K562 (cell line): Measurements from ENCODE around the gene SLC26A8.

ENCODE experiments used
- CBX2 ChIP-seq: fragments of 200-600 bp; sonication (generic); IDR thresholded peaks from one replicate; pipeline ENCODE4 v1.6.1; 2012; ENCODE audit warnings: mild to moderate bottlenecking, low read length, inconsistent platforms; ENCODE audit not compliant: insufficient read depth, poor library complexity, severe bottlenecking
- FOXA3 ChIP-seq, 2 experiments: fragments of 450-650 bp in 1 of 2; sonication (generic) in 1 of 2; formaldehyde crosslinking; IDR thresholded peaks in 1 of 2; conservative IDR thresholded peaks in 1 of 2; 2 replicates each; pipeline versions ENCODE4 v1.4.0 to v1.8.0; 2020 to 2022; ENCODE audit warnings: mild to moderate bottlenecking in 2 of 2, missing genetic modification reagents in 1 of 2
- MNT ChIP-seq, 2 experiments: fragments of 450-650 bp; conservative IDR thresholded peaks; 2 replicates each; pipeline ENCODE4 v1.6.1; 2017; ENCODE audit warnings: mild to moderate bottlenecking in 2 of 2, moderate library complexity in 2 of 2
- PBX2 ChIP-seq, 2 experiments: IDR thresholded peaks in 1 of 2; conservative IDR thresholded peaks in 1 of 2; 2 replicates each; pipeline ENCODE4 v1.6.1; 2016; ENCODE audit warnings: low read depth in 2 of 2, mild to moderate bottlenecking in 1 of 2, missing compliant biosample characterization in 1 of 2, missing genetic modification characterization in 1 of 2, moderate library complexity in 1 of 2
- POLR2A ChIP-seq: fragments of 450-650 bp; conservative IDR thresholded peaks from 2 replicates; pipeline ENCODE4 v1.6.1; 2016
- TCFL5 ChIP-seq: fragments of 250-450 bp; sonication (Bioruptor Pico); conservative IDR thresholded peaks from 2 replicates; pipeline ENCODE4 v1.6.1; 2021; ENCODE audit warnings: mild to moderate bottlenecking, moderate library complexity, matching md5 sums
- USF2 ChIP-seq: sonication (generic); formaldehyde crosslinking; IDR thresholded peaks from 2 replicates; pipeline ENCODE4 v1.5.0; 2020; ENCODE audit warnings: missing genetic modification reagents
- YY1 ChIP-seq, 3 experiments: IDR thresholded peaks; 2 replicates each; pipeline ENCODE4 v1.6.1; 2011; ENCODE audit warnings: low read length in 2 of 3, mild to moderate bottlenecking in 2 of 3, moderate library complexity in 2 of 3, borderline replicate concordance in 1 of 3, control low read depth in 1 of 3, low read depth in 1 of 3; ENCODE audit not compliant: insufficient read depth in 3 of 3, insufficient replicate concordance in 2 of 3, control insufficient read depth in 1 of 3, insufficient read length in 1 of 3; ENCODE audit errors: extremely low read depth in 1 of 3
- ZKSCAN8 ChIP-seq: fragments of 200-800 bp; sonication (Bioruptor generic); IDR thresholded peaks from 2 replicates; pipeline ENCODE4 v1.6.1; 2016; ENCODE audit warnings: missing genetic modification characterization, missing compliant biosample characterization
- ZNF143 ChIP-seq: sonication (generic); formaldehyde crosslinking; IDR thresholded peaks from 2 replicates; pipeline ENCODE4 v1.9.0; 2022; ENCODE audit warnings: mild to moderate bottlenecking, missing genetic modification reagents

DNA sequence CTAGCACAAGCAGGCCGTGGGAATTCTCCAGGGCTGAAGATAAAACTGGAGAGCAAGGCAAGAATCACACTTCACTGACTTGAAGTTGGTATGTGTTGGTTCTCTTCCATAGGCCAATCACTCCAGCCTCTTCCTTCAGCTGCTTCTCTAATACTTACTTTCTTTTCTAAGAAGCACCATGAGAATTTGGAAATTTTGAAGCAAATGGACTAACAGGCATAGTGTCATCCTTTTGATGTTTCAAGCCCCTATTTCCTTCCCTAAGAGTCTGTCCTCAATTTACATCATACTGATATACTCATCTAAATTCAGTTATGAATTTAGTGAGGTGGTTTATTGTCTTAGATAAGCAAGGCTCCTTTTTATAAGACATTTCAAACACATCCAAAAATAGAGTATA is 24.0 kb downstream of the SLC26A8 start:
- TF ChIP-seq YY1 (IDR thresholded peaks at IDR 0.05; ENCODE audit: borderline replicate concordance in 1 of 3, control insufficient read depth in 1 of 3, extremely low read depth in 1 of 3, insufficient read depth in 3 of 3, insufficient read length in 1 of 3, insufficient replicate concordance in 2 of 3, low read depth in 1 of 3, low read length in 2 of 3) (no peak), TCFL5 (CRISPR knock-in tag) (no peak), POLR2A (no peak), CBX2 (no peak), FOXA3 (CRISPR knock-in tag; conservative IDR thresholded peaks at IDR 0.05 in 1 of 2, IDR thresholded peaks at IDR 0.05 in 1 of 2) (no peak), ZNF143 (no peak), MNT (conservative IDR thresholded peaks at IDR 0.05) (no peak), USF2 (CRISPR knock-in tag) (no peak), ZKSCAN8 (CRISPR knock-in tag) (no peak), PBX2 (CRISPR knock-in tag; IDR thresholded peaks at IDR 0.05; ENCODE audit: low read depth) (no peak), PBX2 (tag; conservative IDR thresholded peaks at IDR 0.05; ENCODE audit: low read depth) (no peak)
